ENCODE data around the gene GPHB5. TPM values are rescaled to one million over a fixed set of nuclear protein-coding genes. Genes with fewer than 3 reads are reported as not detected.

Gene GPHB5
- total and polyA plus RNA-seq, 9 of the 15 experiments (the other 6 are each of a cell fraction or from before 2014, with no cell fraction given), result not detected

GRCh38 chr14:63283884-63284248 lies 34.9 kb downstream of the GPHB5 start:
- no peak for ATAC-seq
- ChIA-PET POLR2A (interaction anchor here (1.4 kb wide), 1 partner anchor 13 kb away, joined by 4 read pairs; no protein-coding TSS in a partner anchor), CTCF (ENCODE audit: low intra/inter-chr PET ratio) (no interaction called here)
- no peak for FAIRE-seq
- no peaks in the 10 kb centered on the region for H3K9me3 ChIP-seq (replicated peaks; ENCODE audit: control insufficient read depth, insufficient read depth, low read depth, low read length)
- no peak for TF ChIP-seq CBFA2T3 (IDR thresholded peaks at IDR 0.05)
- TF ChIP-seq HOMEZ (CRISPR knock-in tag; IDR thresholded peaks at IDR 0.05), result no peak
- TF ChIP-seq RBM17 (IDR thresholded peaks at IDR 0.05; ENCODE audit: borderline replicate concordance, low read depth, low read length), result no peak
- TF ChIP-seq THAP12 (CRISPR knock-in tag; IDR thresholded peaks at IDR 0.05), result no peak
- no peak for TF ChIP-seq ARID4B (CRISPR knock-in tag; IDR thresholded peaks at IDR 0.05)
- TF ChIP-seq RBM22 (IDR thresholded peaks at IDR 0.05; ENCODE audit: low read depth, low read length, poor library complexity, severe bottlenecking), result no peak
- no peak overlapping the region for H3K9ac ChIP-seq (ENCODE audit: insufficient read depth in 1 of 2, low read depth in 2 of 2, low read length in 2 of 2)
- BruUV-seq (replicated peaks), result no TSS peak
- no peaks in the 10 kb centered on the region for H3K4me1 ChIP-seq (replicated peaks in 1 of 2; ENCODE audit: control insufficient read depth in 2 of 2, insufficient read depth in 2 of 2, low read length in 2 of 2)
- in situ Hi-C loops (cut with MboI) (loop anchor here (25.0 kb wide), 1 partner anchor 1397 kb away; no protein-coding TSS in a partner anchor), intact Hi-C loops (cut with micrococcal nuclease) (no loop called here)
- H2AFZ ChIP-seq (ENCODE audit: low read depth, low read length), result no peak overlapping the region
- H4K20me1 ChIP-seq (replicated peaks; ENCODE audit: control insufficient read depth, insufficient read depth, low read length), result no peaks in the 10 kb centered on the region
- DNase-seq (ENCODE audit: extremely low read depth in 1 of 4, low spot score in 3 of 4), result no peak
- no peak overlapping the region for H3K27ac ChIP-seq (ENCODE audit: extremely low read depth, low read depth, low read length)
- no peaks in the 10 kb centered on the region for H3K36me3 ChIP-seq (ENCODE audit: control insufficient read depth, insufficient read depth, low read length)
- H3K27me3 ChIP-seq (ENCODE audit: control insufficient read depth in 2 of 2, insufficient read depth in 2 of 2, low read length in 2 of 2), result 0 out of 5 replicates have a peak, but pooled peaks cover 0 to 5% of the 10 kb centered on the region in 2 experiments
- H3K4me3 ChIP-seq, result no peak overlapping the region
- no peak overlapping the region for H3K4me2 ChIP-seq (ENCODE audit: insufficient read depth, low read length)
- no peaks in the 10 kb centered on the region for H3K9me1 ChIP-seq (ENCODE audit: control insufficient read depth, insufficient read depth, low read length)
- 0% methylated on average over 7 of the region's 7 CpGs for WGBS (ENCODE audit: insufficient coverage, low coverage, missing lambda C conversion rate)
- H3K79me2 ChIP-seq (ENCODE audit: control insufficient read depth, insufficient read depth, low read length), result no peaks in the 10 kb centered on the region

All from K562 (cell line).